Thyroid gland (tissue), 4 donors: ENCODE results near the gene DIP2C.

Source experiments
- POLR2A ChIP-seq, 2 donors: fragments of 450-650 bp; IDR thresholded peaks; one replicate each; pipeline ENCODE4 v1.6.1; 2017; ENCODE audit warnings: antibody characterized with exemption in 2 of 2, mild to moderate bottlenecking in 2 of 2, moderate library complexity in 1 of 2
- TF ChIP-seq, protein P1 (sequence below), 6 experiments: fragments of 200-600 bp in 3 of 6; fragments of 450-650 bp in 3 of 6; sonication (generic) in 3 of 6; IDR thresholded peaks; one replicate each; pipeline ENCODE4 v1.5.1; 2016 to 2019; ENCODE audit warnings: antibody characterized with exemption in 6 of 6, mild to moderate bottlenecking in 2 of 6, inconsistent platforms in 1 of 6, moderate library complexity in 1 of 6

DNA sequence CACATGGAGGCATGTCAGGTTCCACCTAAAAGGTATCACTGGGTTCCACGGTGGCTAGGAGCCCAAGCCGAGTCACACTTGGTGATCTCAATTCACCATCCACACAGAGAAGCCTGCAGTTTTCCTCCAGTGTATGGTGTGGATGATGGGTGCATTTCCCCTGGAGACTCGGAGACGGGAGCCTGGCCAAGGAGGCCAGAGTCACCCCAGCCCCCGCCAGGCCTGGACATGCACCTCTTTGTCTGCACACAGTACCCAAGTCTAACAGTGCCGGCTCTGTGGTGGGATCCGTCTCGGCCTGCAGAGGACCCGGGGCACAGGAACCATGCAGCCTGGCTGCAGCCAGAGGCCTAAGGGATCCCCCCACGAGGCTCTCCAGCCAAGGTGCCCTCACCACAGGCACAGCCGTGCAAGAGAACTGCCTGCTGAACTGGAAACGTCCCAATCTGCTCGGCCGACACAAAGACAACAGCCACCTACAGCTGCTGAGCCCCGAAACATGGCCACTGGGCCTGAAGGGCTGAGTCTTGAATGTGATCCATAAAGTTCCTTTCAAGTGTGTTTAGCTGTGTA is 75.2 kb downstream of the DIP2C start:
- TF ChIP-seq, protein P1, sequence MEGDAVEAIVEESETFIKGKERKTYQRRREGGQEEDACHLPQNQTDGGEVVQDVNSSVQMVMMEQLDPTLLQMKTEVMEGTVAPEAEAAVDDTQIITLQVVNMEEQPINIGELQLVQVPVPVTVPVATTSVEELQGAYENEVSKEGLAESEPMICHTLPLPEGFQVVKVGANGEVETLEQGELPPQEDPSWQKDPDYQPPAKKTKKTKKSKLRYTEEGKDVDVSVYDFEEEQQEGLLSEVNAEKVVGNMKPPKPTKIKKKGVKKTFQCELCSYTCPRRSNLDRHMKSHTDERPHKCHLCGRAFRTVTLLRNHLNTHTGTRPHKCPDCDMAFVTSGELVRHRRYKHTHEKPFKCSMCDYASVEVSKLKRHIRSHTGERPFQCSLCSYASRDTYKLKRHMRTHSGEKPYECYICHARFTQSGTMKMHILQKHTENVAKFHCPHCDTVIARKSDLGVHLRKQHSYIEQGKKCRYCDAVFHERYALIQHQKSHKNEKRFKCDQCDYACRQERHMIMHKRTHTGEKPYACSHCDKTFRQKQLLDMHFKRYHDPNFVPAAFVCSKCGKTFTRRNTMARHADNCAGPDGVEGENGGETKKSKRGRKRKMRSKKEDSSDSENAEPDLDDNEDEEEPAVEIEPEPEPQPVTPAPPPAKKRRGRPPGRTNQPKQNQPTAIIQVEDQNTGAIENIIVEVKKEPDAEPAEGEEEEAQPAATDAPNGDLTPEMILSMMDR (IDR thresholded peaks at IDR 0.05): no peak
- no peak for TF ChIP-seq POLR2A (IDR thresholded peaks at IDR 0.05)
